HG03097 (cell line): ENCODE data around the gene TMEM108.

Experiments used
- ATAC-seq: cut with Tn5 transposase; IDR thresholded peaks from one replicate; pipeline ENCODE4 v1.9.1; 2021; ENCODE audit not compliant: unreplicated experiment, low FRiP score

The TMEM108 gene

DNA sequence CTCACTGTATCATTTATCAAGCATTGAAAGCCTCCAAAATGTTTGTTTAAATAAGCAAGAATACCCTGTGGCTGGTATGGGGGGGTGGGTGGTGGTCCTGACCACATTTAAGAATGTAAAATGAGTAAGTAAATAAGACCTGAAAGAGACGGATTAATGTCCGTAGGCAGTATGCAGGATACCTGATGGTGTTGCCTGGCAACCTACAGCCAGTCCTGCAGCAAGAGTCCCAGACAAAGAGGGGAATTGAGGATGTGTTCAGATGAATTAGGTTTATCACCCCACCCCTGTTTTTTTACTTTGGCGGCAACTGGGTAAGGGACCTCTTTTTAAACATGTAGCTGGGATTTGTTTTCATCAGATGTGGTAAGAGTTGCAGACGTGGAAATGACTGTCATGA, 261.9 kb downstream of the TMEM108 start:
- ATAC-seq = no peak

DNA sequence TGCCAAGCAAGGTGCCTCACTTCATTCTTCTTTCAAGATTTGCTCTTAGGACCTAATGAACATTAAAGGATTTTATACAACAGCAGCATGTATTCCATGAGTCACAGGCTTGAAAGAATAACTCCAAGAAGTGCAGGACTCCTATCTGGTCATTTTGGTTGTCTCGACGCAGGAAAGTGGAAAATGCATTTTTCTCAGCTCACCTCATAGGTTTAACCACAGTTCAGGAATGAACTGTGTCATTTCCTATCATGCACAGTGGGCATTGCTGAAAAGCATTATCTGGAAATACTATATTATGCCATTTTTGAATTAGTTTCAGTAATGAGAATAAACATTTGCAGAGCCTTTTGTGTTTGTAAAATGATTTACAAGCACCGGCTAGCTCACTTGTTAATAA, 263.0 kb downstream of the TMEM108 start:
- ATAC-seq = no peak

DNA sequence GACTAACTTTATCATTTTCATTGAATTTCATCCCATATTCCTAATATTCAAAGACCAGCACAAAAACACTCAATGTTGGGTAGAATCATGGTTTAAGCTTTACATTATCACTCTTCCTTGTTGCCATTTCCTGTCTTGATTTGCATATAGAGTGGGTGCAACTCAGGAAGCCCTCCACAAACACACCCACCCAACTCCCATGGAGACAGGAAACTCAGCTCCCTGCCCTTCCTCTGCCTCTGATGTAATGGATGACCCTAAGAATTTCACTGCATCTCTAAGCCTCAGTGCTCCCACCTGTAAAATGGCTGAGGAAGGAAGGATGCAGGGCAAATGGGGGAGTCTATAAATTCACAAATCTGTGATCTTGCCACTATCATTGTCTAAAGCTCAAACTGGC, 263.5 kb downstream of the TMEM108 start:
- no peak for ATAC-seq

DNA sequence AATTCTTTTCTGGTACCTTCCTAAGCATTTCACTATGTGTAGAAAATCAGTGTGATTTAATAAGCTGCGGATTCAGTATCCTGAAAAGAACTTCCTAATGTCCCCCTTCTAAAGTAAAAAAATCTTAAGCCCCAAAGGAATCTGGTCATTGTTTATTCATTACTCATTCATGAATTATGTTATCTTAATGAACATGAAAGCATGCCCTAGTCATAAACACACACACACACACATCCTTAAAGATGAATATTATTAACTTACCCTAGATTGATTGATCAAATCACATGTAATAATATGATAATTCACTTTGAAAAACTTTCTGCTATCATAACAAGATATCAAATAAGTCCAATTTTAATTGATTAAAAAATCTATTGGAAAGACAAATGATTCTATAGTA, 265.2 kb downstream of the TMEM108 start:
- no peak for ATAC-seq

DNA sequence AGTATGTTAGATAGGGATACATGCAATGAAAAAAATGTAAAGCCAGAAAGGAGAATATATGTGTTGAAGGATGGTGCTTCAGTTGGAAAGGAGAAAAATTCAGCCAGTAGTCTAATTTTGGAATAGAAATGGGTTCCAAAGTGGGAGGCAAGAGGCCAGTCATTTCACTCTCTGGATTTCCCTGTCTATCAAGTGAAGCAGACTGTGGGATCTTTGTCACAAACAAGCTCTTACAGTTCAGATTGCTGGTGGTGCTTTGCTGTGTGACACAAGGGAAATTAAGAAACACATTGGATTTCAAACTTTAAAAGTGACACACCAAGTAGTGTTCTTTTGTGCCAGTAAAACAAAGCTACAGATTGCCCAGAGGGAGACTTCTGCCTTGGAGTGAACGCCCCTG, 279.7 kb downstream of the TMEM108 start:
- no peak for ATAC-seq

DNA sequence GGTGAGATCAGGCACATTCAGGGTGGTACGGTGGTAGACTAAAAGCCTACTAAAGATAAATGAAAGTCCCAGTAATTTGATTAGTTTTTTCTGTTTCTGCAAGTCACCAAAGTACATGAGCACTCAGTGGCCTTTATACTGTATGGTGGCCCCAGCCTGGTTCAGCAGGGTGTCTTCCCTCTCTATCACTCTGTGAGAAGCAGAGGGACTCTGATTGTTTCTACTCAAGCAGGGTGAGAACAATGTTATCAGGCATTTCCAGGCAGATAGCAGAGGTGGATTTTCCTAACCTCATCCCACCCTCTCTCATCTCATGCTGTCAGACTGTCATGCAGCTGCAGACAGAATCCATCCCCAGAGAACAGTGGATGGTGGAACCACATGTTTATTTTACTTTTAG, 290.2 kb downstream of the TMEM108 start:
- no peak for ATAC-seq

DNA sequence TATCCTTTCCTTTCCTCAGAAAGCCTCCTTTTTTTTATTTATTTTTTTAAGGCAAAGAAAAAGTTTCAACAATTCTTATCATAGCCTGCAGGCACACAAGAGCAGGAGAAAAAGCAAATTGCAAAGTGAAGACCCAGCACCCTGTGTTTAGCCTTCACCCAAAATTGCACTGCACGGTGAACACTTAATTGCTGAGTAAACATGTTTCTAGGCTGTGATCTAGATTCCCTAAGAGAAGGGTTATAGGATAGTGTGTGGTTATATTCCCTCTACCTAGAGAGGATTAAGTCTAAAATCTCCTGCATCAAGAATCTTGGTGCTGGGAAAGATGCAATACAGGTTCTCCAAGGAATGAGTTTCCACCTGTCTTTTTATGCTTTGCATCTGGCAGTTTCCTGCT, 291.4 kb downstream of the TMEM108 start:
- ATAC-seq = no peak

DNA sequence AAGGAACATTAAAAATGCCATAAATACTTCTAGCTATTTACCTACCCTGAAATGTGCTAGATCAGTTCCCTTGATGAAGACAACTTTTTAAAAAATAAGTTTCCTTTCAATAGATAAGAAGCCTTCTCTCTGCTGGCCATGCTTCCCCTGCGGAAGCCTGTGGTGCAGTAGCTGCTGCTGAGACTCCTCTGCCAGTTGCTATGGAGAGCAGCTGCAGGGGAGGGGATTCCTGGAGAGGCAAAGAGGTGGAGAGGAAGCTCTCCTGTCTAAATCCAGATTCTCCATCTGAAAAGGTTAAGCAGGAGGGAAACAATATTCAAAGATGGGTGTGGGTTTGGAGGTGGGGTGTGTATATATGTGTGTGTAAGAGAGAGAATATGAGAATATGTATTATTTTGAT, 291.9 kb downstream of the TMEM108 start:
- ATAC-seq = no peak

DNA sequence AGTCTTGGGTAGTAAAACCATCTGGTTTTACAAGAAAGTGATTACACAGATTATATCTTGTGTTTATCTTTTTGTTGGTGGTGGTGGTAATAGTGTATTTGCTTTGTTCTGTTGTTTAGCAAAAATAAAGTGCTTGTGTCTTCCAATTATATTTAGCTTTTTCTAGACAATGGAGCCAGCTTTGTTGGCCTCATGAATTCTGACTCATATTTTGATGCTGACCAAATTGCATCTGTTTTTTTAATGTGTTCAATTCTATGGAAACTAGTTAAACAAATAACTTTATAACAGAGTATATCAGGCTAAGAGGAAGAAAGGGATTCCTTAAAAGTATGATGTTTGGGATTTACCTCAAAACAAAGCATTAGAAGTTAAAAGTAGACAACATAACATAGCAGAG, 292.3 kb downstream of the TMEM108 start:
- ATAC-seq = no peak

DNA sequence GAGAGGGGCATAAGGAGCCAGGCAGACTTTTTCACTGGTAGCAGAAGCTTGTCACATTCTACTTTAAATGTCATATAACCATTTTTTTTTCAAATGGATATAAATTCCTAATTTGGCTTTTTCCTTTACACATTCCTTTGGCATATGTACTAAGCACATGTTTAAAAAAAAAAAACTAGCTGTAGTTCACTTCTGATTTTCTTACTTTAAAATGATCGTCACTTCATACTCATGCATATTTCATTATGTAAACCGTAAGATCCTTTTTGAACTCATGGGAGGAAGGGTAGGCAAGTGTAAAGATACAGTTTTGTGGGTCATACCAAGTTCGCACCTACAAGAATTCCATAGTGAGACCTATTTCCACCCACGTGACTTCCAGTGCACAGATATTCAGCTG, 316.5 kb downstream of the TMEM108 start:
- no peak for ATAC-seq

DNA sequence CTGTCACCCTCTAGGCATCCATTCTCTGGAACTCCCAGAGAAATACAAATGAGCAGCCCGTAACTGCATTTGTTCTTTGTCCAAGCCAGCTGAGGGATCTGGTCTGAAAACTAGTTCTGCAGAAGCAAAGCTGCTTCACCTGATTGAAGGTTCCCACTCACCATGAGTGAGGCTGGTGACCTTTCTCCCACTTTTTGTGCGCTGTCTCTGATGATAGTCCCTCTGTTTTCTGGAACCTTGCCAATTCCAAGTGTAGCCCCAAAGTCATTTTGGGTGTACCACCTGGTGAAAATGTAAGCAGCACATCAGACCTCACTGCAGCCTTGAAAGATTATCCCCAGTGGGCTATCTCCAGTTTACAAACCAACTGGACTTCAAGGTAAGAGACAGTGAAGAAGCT, 322.3 kb downstream of the TMEM108 start:
- ATAC-seq = no peak

DNA sequence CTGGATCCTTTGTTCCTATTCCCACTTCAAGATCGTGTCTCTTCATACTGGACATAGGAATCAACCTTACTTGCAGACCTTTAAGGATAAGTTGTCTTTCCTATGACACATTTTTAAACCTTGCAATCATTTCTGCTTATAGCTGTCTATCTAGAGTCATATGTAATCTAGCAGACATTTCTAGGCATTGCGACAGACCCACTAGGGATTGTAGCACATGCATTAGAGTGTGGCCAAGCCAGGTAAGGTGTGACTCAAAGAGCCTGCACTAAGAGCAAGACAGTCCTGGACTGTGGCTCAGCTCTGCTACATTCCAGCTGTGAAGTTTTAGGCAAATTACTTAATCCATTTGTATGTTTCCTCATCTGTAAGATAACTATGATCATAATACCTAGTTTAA, 322.8 kb downstream of the TMEM108 start:
- ATAC-seq = no peak

DNA sequence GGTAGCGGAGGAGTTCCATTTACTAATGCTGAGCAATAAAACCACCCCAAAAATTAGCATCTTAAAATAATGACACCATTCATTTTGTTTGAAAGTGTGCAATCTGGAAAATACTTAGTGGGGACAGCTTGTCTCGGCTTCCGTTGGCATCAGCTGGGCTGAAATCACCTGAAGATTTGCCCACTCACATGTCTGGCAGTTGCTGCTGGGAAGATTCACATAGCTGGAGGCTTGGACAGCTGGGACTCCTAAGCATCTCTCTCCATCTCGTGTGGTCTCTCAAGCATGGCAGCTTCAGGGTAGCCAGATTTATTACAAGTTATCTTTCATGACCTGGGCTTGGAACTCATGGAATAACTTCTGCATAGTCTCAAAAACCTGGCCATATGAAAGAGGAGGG, 323.2 kb downstream of the TMEM108 start:
- ATAC-seq = no peak

DNA sequence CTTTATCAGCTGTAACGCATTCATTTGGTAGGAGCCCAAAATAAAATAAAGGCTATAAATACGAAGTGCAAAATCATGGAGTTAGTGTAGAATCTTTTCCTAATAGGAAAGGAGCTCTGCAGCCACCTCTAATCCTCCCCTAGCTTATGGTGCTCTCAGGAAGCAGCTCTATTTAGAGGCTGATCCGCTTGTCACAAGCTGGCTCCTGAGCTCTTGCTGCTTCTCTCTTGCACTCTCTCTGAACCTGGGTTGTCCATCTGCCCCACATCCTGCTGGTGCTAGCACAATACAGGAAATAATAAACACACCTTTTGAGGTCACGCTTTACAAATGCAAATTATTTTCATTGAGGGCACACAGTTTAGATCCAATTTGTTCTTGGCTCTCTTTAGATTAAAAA, 324.3 kb downstream of the TMEM108 start:
- no peak for ATAC-seq

DNA sequence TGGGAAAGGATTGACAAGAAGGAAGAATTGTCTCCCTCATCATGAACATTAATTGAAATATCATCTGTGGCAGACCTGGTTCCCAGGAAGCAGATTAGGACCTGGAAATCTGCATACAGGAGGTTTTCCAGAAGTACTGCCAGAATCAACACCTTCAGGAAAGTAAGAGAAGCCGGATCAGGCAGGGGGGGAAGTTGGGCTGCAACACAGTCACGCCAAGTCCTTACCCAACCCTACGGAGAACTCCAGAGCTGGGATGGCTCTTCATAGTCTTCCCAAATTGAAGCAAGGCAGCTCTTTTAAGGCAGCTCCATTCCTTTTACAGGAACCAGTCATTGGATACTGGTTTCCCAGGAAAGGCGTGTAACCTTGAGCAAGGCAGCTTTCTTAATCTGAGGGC, 326.5 kb downstream of the TMEM108 start:
- ATAC-seq = no peak

DNA sequence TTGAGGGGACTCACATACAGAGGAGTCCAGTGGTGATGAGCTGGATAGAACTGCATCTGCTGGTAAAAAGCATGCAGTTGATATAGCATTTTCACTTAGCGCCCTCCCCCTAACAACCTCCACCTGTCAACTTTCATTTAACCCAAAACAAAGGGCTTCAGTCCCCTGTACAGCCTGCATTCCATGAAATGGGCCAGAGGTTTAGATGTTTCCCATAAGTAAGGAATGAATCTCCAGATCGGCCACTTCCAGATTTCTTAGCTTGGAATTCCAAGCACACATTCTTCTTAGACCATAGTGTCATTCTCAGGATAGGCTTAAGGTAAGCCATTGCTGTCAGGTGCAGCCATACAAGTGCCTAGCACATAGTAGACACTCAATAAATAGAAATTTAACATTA, 328.7 kb downstream of the TMEM108 start:
- no peak for ATAC-seq

DNA sequence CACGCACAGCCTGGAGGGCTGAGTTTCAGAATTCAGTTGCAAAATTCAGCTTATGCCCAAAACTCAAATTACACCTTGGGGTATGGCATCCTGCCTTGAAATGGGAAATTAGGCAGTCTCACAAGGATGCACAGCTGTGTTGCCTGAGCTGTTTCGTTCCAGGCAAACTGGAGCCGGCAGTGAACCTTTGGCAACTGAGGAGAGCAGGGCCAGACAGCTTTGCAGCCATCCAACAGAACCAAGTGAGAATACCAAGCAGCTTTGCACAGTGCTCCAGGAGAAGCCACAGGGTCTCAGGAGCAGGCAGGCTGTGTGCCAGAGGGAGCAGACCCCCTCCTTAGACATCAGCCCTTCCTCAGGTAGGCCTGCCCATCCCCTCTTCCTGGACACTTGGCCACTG, 329.2 kb downstream of the TMEM108 start:
- ATAC-seq = no peak

DNA sequence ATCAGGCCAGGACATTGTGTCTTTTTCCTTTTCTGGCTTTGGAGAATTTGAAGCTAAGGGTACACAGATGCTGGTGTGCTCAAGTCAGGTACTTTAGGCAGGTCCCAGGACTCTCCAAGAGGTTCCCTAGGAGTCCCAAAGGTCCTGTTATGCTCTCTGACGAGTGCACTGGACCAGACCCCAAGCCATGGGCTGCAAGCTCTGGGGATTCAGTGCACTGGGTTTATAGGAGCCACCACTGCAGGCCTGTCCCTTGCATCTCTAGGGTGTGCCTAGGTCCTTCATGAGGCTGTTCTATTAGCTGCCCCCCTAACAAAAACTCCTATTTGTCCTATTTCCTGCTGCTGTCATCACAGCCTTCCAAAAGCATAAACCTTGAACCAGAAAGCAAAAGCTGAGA, 329.8 kb downstream of the TMEM108 start:
- no peak for ATAC-seq

DNA sequence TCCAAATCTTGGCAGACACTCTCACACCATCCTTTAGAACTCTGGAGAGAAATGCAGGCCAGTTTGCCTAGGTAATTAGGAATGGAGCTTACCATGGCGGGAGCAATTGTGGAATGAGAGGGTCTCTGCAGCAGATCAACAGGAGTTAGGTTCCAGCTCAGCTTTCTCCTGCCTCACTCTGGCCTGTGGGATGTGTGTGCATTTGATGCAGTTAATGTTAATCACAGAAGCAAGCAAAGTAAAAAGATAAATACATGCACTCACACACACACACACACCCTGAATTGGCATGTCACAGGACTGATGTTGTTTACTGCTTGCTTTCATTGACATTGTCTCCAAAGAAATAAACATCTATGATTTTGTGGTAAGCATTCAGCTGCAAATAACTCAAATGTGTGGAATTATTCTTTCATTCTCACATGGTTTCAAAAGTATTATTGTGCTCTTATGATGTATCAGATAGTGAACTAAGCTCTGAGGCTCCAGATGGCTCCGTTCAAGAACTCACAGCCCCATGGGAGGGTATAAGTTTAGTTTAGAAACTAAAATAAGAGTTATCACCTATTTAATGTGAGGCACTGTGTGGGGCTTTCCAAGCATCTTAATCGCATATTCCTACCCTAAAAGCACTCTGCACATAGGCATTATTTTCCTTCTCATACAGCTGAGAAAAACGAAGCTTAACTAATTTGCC, 330.3 kb downstream of the TMEM108 start:
- ATAC-seq = no peak

DNA sequence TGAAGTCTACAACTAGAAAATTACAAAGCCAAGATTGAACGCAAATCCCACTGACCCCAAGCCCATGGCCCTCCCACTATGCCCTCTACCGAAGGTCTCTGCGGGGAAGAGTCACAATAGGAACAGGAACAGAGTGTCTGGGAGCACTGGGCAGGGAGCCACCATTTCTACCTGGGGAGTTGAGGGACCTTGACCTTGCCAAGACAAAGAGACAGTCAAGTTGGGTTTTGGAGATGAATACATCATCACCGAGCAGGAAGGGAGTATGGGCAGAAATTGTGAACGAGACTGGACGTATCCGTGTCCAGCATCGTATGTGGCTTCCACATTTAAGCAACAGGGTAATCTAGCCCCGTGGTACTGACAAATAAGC, 330.9 kb downstream of the TMEM108 start:
- ATAC-seq = no peak

DNA sequence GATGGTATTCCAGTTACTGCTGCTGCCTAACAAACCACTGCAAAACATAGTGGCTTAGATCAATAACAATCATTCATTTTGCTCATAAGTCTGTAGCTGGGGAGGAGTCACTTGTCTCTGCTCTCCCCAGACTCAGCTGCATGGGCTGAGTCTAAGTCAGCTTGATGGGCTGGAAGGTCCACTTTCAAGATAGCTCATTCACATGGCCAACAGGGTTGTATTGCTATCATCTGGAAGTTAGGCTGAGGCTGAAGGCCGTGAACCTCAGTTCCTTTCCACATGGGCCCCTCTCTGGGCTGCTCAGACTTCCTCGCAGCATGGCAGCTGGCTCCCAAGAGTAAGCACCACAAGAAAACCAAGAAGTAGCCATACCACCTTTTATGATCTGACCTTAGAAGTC, 333.0 kb downstream of the TMEM108 start:
- ATAC-seq = no peak

DNA sequence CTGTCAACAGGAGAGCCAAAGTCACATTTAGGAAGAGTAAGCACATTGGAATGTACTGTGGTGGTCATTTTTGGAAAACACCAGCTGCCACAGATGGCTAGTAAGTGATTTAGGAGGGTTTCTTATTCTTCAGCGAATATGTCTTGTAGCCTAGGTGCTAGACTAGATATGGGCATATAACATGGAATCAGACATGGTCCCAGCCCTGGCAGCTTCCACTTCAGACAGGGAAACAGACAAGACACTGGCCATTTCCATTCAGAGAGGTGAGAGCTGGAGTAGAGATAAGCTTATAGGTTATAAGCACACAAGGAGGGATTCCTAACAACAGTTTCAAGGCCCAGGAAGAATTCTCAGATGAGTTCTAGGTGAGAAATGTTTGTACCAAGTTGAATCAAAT, 333.5 kb downstream of the TMEM108 start:
- no peak for ATAC-seq

DNA sequence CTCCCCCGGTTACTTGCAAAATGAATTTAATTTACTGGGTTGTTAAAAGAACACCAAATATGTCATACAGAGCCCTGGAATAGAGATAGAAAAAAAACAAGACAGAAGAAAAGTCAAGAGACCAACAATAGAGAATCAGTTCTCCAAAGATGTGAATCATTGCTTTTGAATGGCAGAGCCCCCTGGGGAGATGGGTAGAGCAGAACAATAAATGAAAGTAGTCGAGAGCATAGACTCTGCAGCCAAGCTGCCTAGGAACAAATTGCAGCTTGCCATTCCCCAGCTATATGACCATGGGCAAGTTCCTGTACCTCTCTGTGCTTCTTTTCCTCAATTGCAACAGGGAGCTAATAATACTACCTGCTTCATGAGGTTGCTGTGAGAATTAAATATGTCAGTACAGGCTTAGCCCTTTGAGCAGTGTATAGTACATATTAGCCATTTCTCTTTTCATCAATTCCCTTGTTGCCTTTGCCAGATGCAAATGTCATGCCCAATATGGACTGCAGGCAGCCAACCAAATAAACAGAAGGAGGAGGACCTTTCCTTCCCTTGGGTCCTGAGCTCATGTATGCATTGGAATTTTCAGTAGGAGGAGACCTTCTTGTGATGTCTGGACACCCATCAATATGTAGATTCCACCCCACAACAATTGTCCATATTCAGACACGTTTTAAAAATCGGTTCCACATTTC, 336.7 kb downstream of the TMEM108 start:
- ATAC-seq = no peak
